HG03457 (cell line): Measurements from ENCODE around the gene VIL1.

Experiments
- ATAC-seq: cut with Tn5 transposase; IDR thresholded peaks from one replicate; pipeline ENCODE4 v1.9.1; 2021; ENCODE audit warnings: moderate number of reproducible peaks; ENCODE audit not compliant: unreplicated experiment

VIL1 gene

DNA sequence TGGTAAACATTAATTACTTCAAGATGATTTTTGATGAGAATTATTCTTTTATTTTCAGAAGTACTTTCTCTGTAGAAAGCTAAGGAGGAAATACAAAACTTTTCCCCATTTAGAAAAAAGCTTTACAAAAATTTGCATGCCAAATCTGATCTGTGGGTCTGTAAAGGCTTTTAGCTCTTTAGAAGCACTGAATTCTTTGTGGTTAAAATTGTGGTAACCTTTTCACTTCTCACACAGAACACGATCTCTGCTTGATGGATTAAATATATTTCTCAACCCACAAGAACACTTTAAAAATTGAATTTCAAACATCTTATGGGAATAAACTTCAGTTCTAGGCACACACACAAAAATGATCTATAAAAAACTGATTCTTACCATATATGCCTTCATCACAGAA is 63.7 kb downstream of the VIL1 start:
- no peak for ATAC-seq

DNA sequence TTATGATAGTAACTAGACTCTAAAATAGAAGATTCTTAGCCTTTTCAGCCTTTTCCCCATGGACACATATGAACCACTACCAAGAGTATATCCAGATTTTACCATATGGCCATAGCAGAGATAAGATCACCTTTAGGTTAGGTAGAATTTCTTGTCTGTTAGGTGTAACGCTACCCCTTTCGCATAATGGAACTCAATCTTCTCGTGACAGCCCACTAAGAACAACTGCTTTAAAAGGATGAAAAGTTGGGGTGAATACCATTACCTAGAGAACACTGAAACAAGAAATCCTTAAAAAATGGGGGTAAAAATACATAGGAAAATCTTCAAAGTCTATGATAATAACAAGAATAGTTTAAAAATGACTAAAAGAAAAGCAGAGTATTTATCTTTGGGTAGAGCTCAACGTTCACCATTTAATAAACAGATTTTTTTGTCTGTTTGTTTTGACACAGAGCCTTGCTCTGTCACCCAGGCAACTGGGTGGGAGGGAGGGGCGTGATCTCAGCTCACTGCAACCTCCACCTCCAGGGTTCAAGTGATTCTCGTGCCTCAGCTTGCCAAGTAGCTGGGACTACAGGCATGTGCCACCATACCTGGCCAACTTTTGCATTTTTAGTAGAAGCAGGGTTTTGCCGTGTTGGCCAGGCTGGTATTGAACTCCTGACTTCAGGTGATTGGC is 67.2 kb downstream of the VIL1 start:
- no peak for ATAC-seq

DNA sequence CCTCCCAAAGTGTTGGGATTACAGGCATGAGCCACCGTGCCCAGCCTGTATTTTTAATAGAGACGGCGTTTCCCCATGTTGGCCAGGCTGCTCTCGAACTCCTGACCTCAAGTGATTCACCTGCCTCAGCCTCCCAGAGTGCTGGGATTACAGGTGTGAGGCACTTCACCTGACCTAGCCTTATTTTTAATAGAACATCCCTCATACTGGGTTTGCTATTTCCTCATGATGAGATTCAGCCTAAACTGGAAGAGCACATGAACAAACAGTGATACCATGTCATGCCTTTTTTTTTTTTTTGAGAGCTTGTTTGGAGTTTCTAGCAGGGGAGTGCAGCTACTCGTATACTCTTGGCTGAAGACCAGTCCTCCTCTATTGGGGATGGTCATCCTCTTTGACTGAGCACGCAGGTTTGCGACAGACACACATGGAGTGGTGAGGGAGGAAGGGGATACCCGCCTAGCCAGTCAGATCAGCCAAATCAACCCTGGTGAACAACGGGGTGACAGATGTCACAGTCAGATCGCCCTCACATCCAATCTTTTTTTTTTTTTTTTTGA is 81.7 kb downstream of the VIL1 start:
- ATAC-seq: no peak

DNA sequence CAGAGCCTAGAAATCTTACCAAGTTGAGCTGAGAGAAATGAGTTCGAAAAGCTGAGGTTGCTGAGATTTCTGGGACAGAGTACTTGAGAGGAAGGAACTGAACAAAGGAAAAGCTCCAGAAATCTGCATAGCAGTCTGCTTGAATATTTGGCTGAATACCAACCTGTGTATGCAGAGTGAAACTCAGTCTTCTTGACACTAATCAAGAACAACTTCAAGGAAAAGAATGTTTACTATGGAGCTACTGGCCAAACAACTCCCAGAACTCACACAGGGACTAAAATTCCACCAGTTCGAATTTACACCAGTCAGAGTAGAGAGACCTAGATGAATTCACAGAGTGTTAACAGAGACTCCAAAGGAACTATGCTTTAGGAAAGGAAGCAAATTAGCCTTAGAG is 82.7 kb downstream of the VIL1 start:
- no peak for ATAC-seq
